ENCODE results near the gene SNHG17. TPM values are rescaled to one million over a fixed set of nuclear protein-coding genes. Genes with fewer than 3 reads are reported as not detected.

Gene SNHG17
- total RNA-seq, 1 donor from 2014 or later, result 17.9 TPM

DNA sequence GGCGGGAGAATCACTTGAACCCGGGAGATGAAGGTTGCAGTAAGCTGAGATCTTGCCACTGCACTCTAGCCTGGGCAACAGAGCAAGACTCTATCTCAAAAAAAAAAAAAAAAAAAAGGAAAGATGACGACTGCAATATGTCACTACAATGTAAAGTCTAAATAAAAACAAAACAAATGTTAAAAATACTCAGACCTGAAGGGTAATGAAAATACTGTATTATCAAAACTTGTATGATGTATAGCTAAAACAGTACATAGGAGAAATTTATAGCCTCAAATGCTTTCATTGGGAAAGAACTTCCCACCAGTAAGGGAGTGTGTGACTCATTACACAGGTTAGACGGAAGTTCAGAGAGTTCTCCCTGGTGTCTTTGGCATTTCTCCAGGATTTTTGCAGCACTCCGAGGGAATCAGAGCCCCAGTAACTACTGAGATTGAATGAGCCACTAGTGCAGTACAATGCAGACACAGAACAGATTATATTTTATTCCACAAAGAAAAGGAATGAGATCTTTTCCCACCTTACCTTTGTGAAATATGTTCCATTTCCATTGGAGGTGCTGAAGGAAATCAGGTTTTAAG lies 25.0 kb upstream of the SNHG17 start:
- Histone ChIP-seq H3K27ac (peak overlapping the region; percentile 60), H3K9me3 (no peaks in the 10 kb centered on the region), H3K36me3 (no peaks in the 10 kb centered on the region), H3K4me3 (no peak overlapping the region), H3K27me3 (ENCODE audit: low read depth) (no peaks in the 10 kb centered on the region), H3K4me1 (no peaks in the 10 kb centered on the region)
- ATAC-seq (peak; percentile 94 to 97), DNase-seq (no peak)
- TF ChIP-seq, protein P1, sequence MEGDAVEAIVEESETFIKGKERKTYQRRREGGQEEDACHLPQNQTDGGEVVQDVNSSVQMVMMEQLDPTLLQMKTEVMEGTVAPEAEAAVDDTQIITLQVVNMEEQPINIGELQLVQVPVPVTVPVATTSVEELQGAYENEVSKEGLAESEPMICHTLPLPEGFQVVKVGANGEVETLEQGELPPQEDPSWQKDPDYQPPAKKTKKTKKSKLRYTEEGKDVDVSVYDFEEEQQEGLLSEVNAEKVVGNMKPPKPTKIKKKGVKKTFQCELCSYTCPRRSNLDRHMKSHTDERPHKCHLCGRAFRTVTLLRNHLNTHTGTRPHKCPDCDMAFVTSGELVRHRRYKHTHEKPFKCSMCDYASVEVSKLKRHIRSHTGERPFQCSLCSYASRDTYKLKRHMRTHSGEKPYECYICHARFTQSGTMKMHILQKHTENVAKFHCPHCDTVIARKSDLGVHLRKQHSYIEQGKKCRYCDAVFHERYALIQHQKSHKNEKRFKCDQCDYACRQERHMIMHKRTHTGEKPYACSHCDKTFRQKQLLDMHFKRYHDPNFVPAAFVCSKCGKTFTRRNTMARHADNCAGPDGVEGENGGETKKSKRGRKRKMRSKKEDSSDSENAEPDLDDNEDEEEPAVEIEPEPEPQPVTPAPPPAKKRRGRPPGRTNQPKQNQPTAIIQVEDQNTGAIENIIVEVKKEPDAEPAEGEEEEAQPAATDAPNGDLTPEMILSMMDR (IDR thresholded peaks at IDR 0.05), result no peak
- intact Hi-C loops (cut with DNase I), result no loop called here

GRCh38 chr20:38458314-38458713 lies 23.2 kb upstream of the SNHG17 start:
- intact Hi-C loops (cut with DNase I), result no loop called here
- TF ChIP-seq, protein P1 (IDR thresholded peaks at IDR 0.05), result no peak
- ATAC-seq (no peak), DNase-seq (no peak)
- H3K4me3 ChIP-seq, result no peak overlapping the region
- H3K4me1 ChIP-seq, result peaks cover 7% of the 10 kb centered on the region
- H3K36me3 ChIP-seq, result no peaks in the 10 kb centered on the region
- H3K27ac ChIP-seq, result no peak overlapping the region
- H3K9me3 ChIP-seq, result no peaks in the 10 kb centered on the region
- H3K27me3 ChIP-seq (ENCODE audit: low read depth), result no peaks in the 10 kb centered on the region

DNA sequence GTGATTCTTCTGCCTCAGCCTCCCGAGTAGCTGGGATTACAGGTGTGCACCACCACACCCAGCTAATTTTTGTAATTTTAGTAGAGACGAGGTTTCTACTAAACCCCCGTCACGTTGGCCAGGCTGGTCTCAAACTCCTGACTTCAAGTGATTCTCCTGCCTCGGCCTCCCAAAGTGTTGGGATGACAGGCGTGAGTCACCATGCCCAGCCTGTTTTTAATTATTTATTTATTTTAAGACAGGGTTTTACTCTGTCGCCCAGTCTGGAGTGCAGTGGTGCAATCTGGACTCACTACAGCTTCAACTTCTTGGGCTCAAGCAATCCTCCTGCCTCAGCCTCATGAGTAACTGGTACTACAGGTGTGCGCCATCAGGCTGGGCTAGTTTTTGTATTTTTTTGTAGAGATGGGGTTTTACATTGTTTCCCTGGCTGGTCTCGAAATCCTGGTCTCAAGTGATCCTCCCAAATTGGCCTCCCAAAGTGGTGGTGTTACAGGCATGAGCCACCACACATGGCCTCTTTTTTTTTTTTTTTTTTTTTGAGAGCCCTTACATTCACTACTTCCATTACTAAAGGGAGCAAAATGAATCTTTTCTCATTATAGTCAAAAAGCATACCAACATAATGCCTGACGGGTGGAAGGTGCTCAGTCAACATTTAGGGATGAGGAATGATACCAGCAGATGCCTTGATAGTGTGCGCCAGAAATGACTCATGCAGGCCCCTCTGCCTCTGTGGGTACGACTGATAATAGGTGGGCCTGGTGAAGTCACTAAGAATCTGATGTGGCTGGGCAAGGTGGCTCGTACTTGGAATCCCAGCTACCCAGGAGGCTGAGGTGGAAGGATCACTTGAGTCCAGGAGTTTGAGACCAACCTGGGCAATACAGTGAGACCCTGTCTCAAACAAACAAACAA lies 19.7 kb upstream of the SNHG17 start:
- H3K9me3 ChIP-seq, result no peaks in the 10 kb centered on the region
- ATAC-seq, result no peak
- no peak overlapping the region for H3K27ac ChIP-seq
- H3K36me3 ChIP-seq, result peaks cover 11% of the 10 kb centered on the region
- TF ChIP-seq, protein P1 (IDR thresholded peaks at IDR 0.05), result no peak
- H3K4me3 ChIP-seq, result no peak overlapping the region
- intact Hi-C loops (cut with DNase I), result no loop called here
- peaks cover 7% of the 10 kb centered on the region for H3K4me1 ChIP-seq
- DNase-seq, result no peak
- no peaks in the 10 kb centered on the region for H3K27me3 ChIP-seq (ENCODE audit: low read depth)

- no peaks in the 10 kb centered on the region for H3K27me3 ChIP-seq (ENCODE audit: low read depth)
- no peak for DNase-seq
- H3K4me3 ChIP-seq, result no peak overlapping the region
- H3K4me1 ChIP-seq, result peaks cover 7% of the 10 kb centered on the region
- H3K36me3 ChIP-seq, result peaks cover 19% of the 10 kb centered on the region
- intact Hi-C loops (cut with DNase I), result no loop called here
- TF ChIP-seq, protein P1 (IDR thresholded peaks at IDR 0.05), result no peak
- ATAC-seq, result peak in 1 of 2 donors; percentile 20
- H3K9me3 ChIP-seq, result no peaks in the 10 kb centered on the region
- peak overlapping the region; percentile 68 for H3K27ac ChIP-seq
These were observed 18.8 kb upstream of the SNHG17 start for GRCh38 chr20:38453941-38454340.

DNA sequence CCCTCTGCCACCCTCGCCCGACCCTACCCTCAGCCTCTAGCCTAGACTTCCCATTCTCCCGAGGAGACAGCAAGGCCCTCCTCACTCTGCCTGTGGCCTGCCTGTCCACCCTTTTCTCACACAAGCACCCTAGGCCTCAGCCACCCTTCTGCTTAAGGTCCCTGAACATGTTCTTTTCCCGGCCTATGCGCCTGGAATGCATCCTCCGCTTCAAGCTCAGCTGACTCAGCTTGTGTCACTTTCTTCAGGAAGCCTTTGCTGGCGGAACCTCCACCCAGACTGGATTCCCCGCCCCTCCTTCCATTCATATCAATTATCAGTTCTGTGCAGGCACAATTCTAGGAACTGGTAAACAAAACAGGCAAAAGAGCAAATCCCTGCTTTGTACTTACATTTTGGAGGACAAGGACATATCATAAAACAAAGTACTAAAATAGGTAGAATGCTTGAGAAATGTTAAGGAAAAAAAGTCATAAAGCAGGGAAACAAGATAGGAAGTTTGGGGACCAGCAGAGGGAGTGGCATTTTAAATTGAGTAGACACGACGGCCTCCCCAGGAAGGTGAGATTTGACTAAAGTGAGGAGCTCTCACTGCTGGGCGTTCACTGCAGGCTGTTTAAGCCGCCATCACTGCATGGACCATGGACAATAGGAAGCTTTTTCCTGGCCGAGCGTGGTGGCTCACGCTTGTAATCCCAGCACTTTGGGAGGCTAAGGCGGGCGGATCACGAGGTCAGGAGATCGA lies 17.9 kb upstream of the SNHG17 start:
- ATAC-seq, result peak in 1 of 2 donors; percentile 29

More for the DNA sequence above, 17.9 kb upstream of the SNHG17 start:
- Histone ChIP-seq H3K9me3 (no peaks in the 10 kb centered on the region), H3K36me3 (peaks cover 28% of the 10 kb centered on the region), H3K4me1 (peaks cover 12% of the 10 kb centered on the region), H3K27me3 (ENCODE audit: low read depth) (no peaks in the 10 kb centered on the region), H3K4me3 (no peak overlapping the region), H3K27ac (peak overlapping the region; percentile 68)
- TF ChIP-seq, protein P1 (IDR thresholded peaks at IDR 0.05), result no peak
- no peak for DNase-seq
- intact Hi-C loops (cut with DNase I), result no loop called here

Data from lower lobe of right lung (tissue), 2 donors.